HG03442 (cell line): ENCODE results near the gene C20orf141.

Experiments
- ATAC-seq: cut with Tn5 transposase; IDR thresholded peaks from one replicate; pipeline ENCODE4 v1.9.1; 2021; ENCODE audit warnings: mild to moderate bottlenecking, moderate library complexity; ENCODE audit not compliant: unreplicated experiment

Gene C20orf141

GRCh38 chr20:2846698-2847097, 31.9 kb downstream of the C20orf141 start:
- ATAC-seq, result no peak

GRCh38 chr20:2847802-2848201, 33.0 kb downstream of the C20orf141 start:
- no peak for ATAC-seq

GRCh38 chr20:2849529-2849928, 34.7 kb downstream of the C20orf141 start:
- no peak for ATAC-seq

GRCh38 chr20:2851086-2851485, 36.3 kb downstream of the C20orf141 start:
- ATAC-seq, result no peak

- no peak for ATAC-seq
Measured at GRCh38 chr20:2858591-2858990, 43.8 kb downstream of the C20orf141 start.

- no peak for ATAC-seq
Measured at GRCh38 chr20:2859330-2860121, 44.7 kb downstream of the C20orf141 start.

GRCh38 chr20:2864626-2865025, 49.8 kb downstream of the C20orf141 start:
- no peak for ATAC-seq

- no peak for ATAC-seq
Measured at GRCh38 chr20:2865101-2865500, 50.3 kb downstream of the C20orf141 start.
